Caco-2 (cell line): Measurements from ENCODE around the gene LPA. TPM values are rescaled to one million over a fixed set of nuclear protein-coding genes. Genes with fewer than 3 reads are reported as not detected.
"Not testable (repeated sequence)": the region's sequence is repeated elsewhere in the genome, so short reads cannot be mapped to it uniquely, and the experiment has no call there.

ENCODE experiments used
- BruUV-seq: library from RNA; stranded (reverse); fragments of 400-500 nt; replicated peaks from 2 replicates; lab custom pipeline; 2021; lab: Mats Ljungman, UMichigan
- CTCF ChIA-PET: fragments of 300-600 bp; sonication (Branson Sonifier 250); formaldehyde crosslinking; loops from one replicate; lab custom pipeline; 2022; ENCODE audit warnings: antibody characterized with exemption; lab: Charles Lee
- POLR2A ChIA-PET: fragments of 300-600 bp; sonication (Branson Sonifier 250); formaldehyde crosslinking; loops from one replicate; lab custom pipeline; 2022; ENCODE audit warnings: antibody characterized with exemption; lab: Charles Lee
- DNase-seq, 2 experiments: peaks; one replicate each; pipeline versions ENCODE4 v3.0.0 to v3.0.0-alpha.2; 2020 to 2022
- H3K27me3 ChIP-seq: replicated peaks from 2 replicates; pipeline ENCODE4 v1.6.0; 2011; ENCODE audit warnings: low read length; ENCODE audit not compliant: control insufficient read depth, insufficient read depth
- H3K36me3 ChIP-seq: 2 replicates; pipeline ENCODE4 v1.5.1; 2011; ENCODE audit warnings: low read length; ENCODE audit not compliant: control insufficient read depth, insufficient read depth
- H3K4me1 ChIP-seq: fragments of 250-450 bp; sonication (Bioruptor Pico); 2 replicates; pipeline ENCODE4 v1.5.1; 2020; ENCODE audit warnings: mild to moderate bottlenecking
- H3K4me3 ChIP-seq: 2 replicates; pipeline ENCODE4 v1.5.1; 2011; ENCODE audit warnings: low read depth, mild to moderate bottlenecking, control low read depth, low read length
- H3K9me3 ChIP-seq: fragments of 250-450 bp; sonication (Bioruptor Pico); 2 replicates; pipeline ENCODE4 v1.5.1; 2020; ENCODE audit warnings: mild to moderate bottlenecking, moderate library complexity
- H3K27ac Mint-ChIP-seq: one replicate; pipeline ENCODE4 v1.8.0; 2022; ENCODE audit warnings: mixed read lengths; ENCODE audit not compliant: unreplicated experiment
- H3K27me3 Mint-ChIP-seq: one replicate; pipeline ENCODE4 v1.8.0; 2022; ENCODE audit warnings: mixed read lengths; ENCODE audit not compliant: insufficient read depth, unreplicated experiment
- H3K36me3 Mint-ChIP-seq: one replicate; pipeline ENCODE4 v1.8.0; 2022; ENCODE audit warnings: mild to moderate bottlenecking, mixed read lengths; ENCODE audit not compliant: insufficient read depth, unreplicated experiment
- H3K4me1 Mint-ChIP-seq: one replicate; pipeline ENCODE4 v1.8.0; 2022; ENCODE audit warnings: low read depth, mixed read lengths; ENCODE audit not compliant: unreplicated experiment
- H3K4me3 Mint-ChIP-seq: one replicate; pipeline ENCODE4 v1.8.0; 2022; ENCODE audit warnings: mild to moderate bottlenecking, moderate library complexity, mixed read lengths; ENCODE audit not compliant: unreplicated experiment
- H3K9me3 Mint-ChIP-seq: one replicate; pipeline ENCODE4 v1.8.0; 2022; ENCODE audit warnings: mixed read lengths; ENCODE audit not compliant: unreplicated experiment
- CTCF ChIP-seq, 2 experiments: fragments of 200-600 bp in 1 of 2; IDR thresholded peaks; 1 replicate in 1 of 2; 2 replicates in 1 of 2; pipeline versions ENCODE4 v1.5.1 to v1.8.0; 2011 to 2022; ENCODE audit warnings: antibody characterized with exemption in 1 of 2, control low read depth in 1 of 2, inconsistent platforms in 1 of 2, low read depth in 1 of 2, low read length in 1 of 2, mild to moderate bottlenecking in 1 of 2, moderate library complexity in 1 of 2; ENCODE audit not compliant: insufficient read depth in 1 of 2, severe bottlenecking in 1 of 2, unreplicated experiment in 1 of 2
- intact Hi-C: fragments of 100-400 bp; cut with micrococcal nuclease; formaldehyde crosslinking; loops from one replicate; pipeline ENCODE4 v1.10.0; 2022; ENCODE audit not compliant: unreplicated experiment
- total RNA-seq: library from RNA; stranded (reverse); gene quantifications from 2 replicates; pipeline ENCODE4 v1.2.3, GENCODE V29; 2022

LPA gene
- total RNA-seq, 1 experiment from 2014 or later = not detected

DNA sequence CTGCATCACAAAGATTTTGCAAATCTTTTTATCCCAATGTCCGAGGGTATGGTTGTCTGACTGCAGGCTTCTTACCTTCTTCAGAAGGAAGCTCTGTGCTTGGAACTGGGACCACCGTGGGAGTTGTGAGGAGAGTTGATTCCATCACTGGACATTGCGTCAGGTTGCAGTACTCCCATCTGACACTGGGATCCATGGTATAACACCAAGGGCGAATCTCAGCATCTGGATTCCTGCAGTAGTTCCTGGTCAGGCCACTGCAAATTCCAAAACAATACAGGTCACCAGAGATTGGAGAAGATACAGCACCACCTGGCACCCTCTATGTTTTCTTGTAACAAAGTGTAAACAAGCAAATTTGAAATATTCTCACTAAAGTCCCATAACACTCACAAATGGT lies 77.7 kb downstream of the LPA start:
- DNase-seq = no peak
- Histone ChIP-seq H3K4me3 (no peak overlapping the region), H3K36me3 (no peaks in the 10 kb centered on the region), H3K9me3 (no peaks in the 10 kb centered on the region), H3K27me3 (no peaks in the 10 kb centered on the region), H3K4me1 (no peaks in the 10 kb centered on the region)
- Mint-ChIP-seq H3K27me3 (peaks cover 7% of the 10 kb centered on the region), H3K27ac (no peak overlapping the region), H3K4me3 (no peak overlapping the region), H3K36me3 (no peaks in the 10 kb centered on the region), H3K9me3 (peaks cover 11% of the 10 kb centered on the region), H3K4me1 (no peaks in the 10 kb centered on the region)
- ChIA-PET CTCF (no interaction called here), POLR2A (no interaction called here)
- intact Hi-C loops = no loop called here
- no peak for TF ChIP-seq CTCF (IDR thresholded peaks at IDR 0.05; ENCODE audit: insufficient read depth in 1 of 2, low read depth in 1 of 2, low read length in 1 of 2, severe bottlenecking in 1 of 2, unreplicated experiment in 1 of 2)
- no TSS peak for BruUV-seq

DNA sequence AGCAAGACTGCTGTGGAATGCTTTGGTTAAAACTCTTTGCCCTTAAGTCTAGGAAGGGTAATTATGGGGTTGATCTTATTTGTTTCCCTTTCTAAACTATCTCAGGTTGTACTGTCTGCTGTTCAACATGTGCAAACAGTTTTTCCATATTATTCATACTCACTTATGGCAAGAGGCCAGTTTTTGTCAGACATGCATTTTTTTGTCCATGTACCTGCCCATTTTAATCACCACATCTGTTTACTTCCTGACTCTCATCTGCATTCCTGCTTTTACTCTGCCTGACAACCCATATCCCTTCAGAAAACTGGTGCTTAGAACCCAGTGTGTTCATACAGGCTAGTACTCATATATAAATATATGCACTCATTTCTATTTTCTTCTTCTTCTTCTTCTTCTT lies 80.3 kb downstream of the LPA start:
- no peak for TF ChIP-seq CTCF (IDR thresholded peaks at IDR 0.05; ENCODE audit: insufficient read depth in 1 of 2, low read depth in 1 of 2, low read length in 1 of 2, severe bottlenecking in 1 of 2, unreplicated experiment in 1 of 2)
- intact Hi-C loops = no loop called here
- no TSS peak for BruUV-seq

DNA sequence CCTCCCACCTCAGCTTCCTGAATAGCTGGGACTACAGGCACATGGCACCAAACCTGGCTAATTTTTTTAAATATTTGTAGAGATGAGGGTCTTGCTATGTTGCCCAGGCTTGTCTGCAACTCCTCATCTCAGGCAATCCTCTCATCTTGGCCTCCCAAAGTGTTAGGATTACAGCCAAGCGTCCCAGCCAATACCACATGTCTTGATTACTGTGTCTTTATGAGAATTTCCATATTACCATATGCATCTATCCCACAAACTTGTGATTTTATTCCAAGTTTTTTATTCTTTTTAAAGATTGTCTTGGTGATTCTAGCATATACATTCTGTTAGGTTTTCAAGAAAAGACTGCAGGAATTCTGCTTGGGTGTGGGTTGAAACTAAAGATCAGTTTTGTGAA lies 82.7 kb downstream of the LPA start:
- Mint-ChIP-seq H3K4me1 (no peaks in the 10 kb centered on the region), H3K27me3 (peaks cover 4% of the 10 kb centered on the region), H3K36me3 (no peaks in the 10 kb centered on the region), H3K27ac (no peak overlapping the region), H3K9me3 (peaks cover 13% of the 10 kb centered on the region), H3K4me3 (no peak overlapping the region)
- H3K4me3 ChIP-seq = no peak overlapping the region
- H3K27me3 ChIP-seq = no peaks in the 10 kb centered on the region
- intact Hi-C loops = no loop called here
- DNase-seq = no peak
- H3K9me3 ChIP-seq = no peaks in the 10 kb centered on the region
- H3K36me3 ChIP-seq = no peaks in the 10 kb centered on the region
- no peaks in the 10 kb centered on the region for H3K4me1 ChIP-seq
- ChIA-PET POLR2A (no interaction called here), CTCF (no interaction called here)
- TF ChIP-seq CTCF (IDR thresholded peaks at IDR 0.05; ENCODE audit: insufficient read depth in 1 of 2, low read depth in 1 of 2, low read length in 1 of 2, severe bottlenecking in 1 of 2, unreplicated experiment in 1 of 2) = no peak
- no TSS peak for BruUV-seq

More for the DNA sequence above, 80.3 kb downstream of the LPA start:
- ChIA-PET CTCF (no interaction called here), POLR2A (no interaction called here)
- no peak overlapping the region for H3K4me3 Mint-ChIP-seq
- no peaks in the 10 kb centered on the region for H3K36me3 Mint-ChIP-seq
- Histone ChIP-seq H3K9me3 (no peaks in the 10 kb centered on the region), H3K4me3 (no peak overlapping the region), H3K27me3 (no peaks in the 10 kb centered on the region), H3K36me3 (no peaks in the 10 kb centered on the region), H3K4me1 (no peaks in the 10 kb centered on the region)
- no peak overlapping the region for H3K27ac Mint-ChIP-seq
- no peak for DNase-seq
- H3K9me3 Mint-ChIP-seq = peaks cover 11% of the 10 kb centered on the region
- peaks cover 4% of the 10 kb centered on the region for H3K27me3 Mint-ChIP-seq
- H3K4me1 Mint-ChIP-seq = no peaks in the 10 kb centered on the region

- CTCF ChIA-PET, H3K4me3 Mint-ChIP-seq: not testable (repeated sequence)
These were observed 85.6 kb downstream of the LPA start for GRCh38 chr6:160578515-160578914.

More at GRCh38 chr6:160578515-160578914, 85.6 kb downstream of the LPA start:
- POLR2A ChIA-PET, H3K27me3 ChIP-seq, intact Hi-C loops, H3K36me3 Mint-ChIP-seq, H3K4me3 ChIP-seq, BruUV-seq, H3K36me3 ChIP-seq, H3K9me3 ChIP-seq, H3K4me1 ChIP-seq, H3K4me1 Mint-ChIP-seq, H3K27me3 Mint-ChIP-seq, H3K27ac Mint-ChIP-seq: not testable (repeated sequence)
- H3K9me3 Mint-ChIP-seq = peaks cover 27% of the 10 kb centered on the region
- peak in 1 of 2 experiments; percentile 5 for DNase-seq
